HG03432 (cell line): ENCODE data around the gene PEX10.

Experiments used
- ATAC-seq: cut with Tn5 transposase; IDR thresholded peaks from one replicate; pipeline ENCODE4 v1.9.1; 2021; ENCODE audit warnings: mild to moderate bottlenecking, moderate library complexity; ENCODE audit not compliant: unreplicated experiment

Gene PEX10

GRCh38 chr1:2405588-2406295 lies 6.6 kb downstream of the PEX10 start:
- no peak for ATAC-seq

GRCh38 chr1:2404890-2405511 lies 7.4 kb downstream of the PEX10 start:
- ATAC-seq: no peak

DNA sequence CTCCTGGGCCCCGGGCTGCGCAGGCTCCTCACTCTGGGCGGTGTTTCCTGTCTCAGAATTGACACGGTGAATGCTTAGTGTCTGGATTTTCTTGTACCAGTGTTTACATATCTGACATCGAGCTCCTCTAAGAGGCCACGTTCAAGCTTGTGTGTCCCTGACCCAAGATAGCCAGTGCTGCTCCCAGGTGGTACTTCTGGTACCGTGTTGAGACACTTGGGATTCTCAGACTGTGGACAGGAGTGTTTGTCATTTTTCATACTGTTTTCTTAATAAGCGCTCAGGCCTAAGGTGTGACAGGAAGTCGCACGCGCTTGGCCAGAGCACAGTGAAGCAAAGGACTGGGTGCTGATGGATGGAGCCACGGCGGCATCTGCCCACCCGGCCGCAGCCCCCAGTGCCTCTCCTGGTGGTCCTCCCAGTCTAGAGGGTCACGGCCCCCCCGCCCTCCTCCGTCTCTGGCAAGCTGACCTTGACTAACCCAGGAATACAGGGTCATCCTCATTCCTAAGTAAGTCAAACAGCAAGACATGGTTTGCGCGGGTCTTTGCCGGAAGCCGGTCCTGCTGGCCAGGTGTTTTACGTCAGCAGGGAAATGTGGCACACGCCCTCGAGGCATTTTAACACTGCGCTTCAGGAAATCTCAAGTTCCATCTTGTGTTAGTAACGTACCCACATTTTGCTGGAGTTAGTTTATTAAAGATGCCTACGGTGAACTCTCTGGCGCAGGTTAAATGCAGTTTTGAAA lies 8.0 kb downstream of the PEX10 start:
- ATAC-seq: no peak

GRCh38 chr1:2403273-2403672 lies 9.1 kb downstream of the PEX10 start:
- ATAC-seq: no peak

- no peak for ATAC-seq
Observed at GRCh38 chr1:2402420-2402819, 9.9 kb downstream of the PEX10 start.

GRCh38 chr1:2400950-2401649 lies 11.3 kb downstream of the PEX10 start:
- ATAC-seq: no peak

- ATAC-seq: no peak
Observed at GRCh38 chr1:2400576-2400909, 11.8 kb downstream of the PEX10 start.

DNA sequence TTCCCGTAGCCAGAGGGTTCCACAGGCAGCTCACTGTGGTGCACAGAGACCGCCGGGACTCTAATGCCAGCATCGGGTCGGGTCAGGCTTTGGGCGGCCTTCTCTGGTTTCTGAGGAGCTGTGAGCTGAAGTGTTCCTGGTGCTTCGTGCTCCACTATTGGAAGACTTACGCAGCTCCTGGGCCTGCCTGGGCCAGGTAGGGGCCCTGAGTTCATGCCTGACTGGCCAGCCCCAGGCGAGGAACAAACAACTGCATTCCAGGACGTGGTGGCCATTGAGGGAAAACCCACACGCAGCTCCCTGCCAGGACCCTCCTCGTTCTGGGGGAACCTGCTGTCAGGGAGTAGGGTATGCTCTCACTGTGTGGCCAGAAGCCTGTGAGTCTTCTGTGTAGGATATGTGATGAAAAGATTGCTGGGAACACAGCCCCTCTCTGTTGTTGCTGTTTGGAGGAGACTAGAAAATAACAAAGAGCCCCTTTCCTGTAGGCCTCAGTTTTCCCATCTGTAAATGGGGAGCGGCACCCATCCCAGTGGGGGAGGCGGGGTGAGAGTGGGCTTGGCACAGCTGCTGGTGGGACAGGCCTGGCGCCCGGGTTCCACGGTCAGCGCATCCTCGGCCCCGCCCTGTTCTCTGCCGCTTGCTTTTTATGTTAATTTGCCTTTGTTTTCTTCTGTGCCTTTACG lies 12.3 kb downstream of the PEX10 start:
- ATAC-seq: no peak

DNA sequence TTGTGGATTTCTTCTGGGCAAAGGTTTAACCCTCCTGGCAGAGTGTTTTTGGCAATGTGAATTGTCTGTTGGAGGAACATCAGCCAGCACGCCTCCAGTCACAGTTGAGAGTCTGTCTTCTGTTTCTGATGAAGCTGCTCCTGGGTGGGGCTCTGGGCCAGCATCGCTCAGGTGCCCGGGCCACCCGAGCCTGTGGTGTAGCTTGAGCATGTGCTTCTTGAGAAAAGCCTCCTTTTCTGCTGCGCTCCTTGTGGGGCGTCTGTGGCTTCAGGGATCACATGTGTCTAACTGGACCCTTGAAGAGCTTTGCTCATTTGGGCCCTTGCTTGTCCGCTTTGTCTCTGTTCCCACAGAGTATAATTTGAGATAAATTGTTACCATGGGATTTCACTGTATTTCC lies 13.5 kb downstream of the PEX10 start:
- ATAC-seq: no peak

DNA sequence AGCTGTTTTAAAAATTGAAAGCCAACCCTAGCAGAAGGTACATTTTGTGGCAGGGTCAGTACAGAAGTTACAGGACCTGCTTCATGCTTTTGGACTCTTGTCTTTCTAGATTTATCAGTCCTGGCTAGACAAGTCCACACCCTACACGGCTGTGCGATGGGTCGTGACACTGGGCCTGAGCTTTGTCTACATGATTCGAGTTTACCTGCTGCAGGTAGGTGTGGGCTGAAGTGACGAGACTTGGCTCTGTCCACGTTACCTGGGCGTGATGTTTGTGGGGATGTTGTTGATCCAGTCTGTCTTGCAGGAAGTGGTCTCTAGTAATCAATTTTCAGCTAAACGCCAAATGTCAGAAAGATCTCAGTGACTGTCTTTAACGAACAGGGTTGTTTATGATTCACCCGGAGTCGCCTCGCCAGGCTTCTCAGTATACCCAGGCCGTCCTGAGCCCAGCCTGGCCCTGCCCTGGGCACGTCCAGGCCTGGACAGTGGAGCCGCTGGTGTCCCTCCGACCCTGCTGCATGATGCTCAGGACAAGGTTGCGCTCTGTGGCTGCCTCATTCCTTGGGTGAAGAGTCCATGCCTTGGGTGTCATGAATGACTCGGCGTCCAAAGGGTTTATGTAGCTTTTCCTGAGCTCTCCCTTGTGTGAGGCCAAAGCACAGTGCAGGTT lies 15.2 kb downstream of the PEX10 start:
- no peak for ATAC-seq

DNA sequence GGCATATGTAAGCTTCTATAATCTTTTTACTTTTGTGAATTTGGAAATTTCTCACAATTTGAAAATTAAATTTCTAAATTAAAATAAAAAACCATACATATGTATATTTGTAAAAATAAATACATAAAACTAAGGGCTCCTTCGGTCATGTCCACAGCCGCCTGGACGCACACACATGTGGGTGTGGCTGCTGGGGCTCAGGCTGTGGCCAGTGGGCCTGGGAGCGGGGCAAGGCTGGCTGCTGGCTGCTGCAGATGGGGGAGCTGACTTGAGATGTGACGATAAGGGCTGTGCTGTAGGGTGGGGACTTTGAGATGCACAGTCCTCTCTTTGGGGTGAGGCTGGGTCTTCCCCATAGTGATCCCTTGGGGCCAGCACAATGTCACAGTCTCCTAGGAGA lies 15.9 kb downstream of the PEX10 start:
- no peak for ATAC-seq

DNA sequence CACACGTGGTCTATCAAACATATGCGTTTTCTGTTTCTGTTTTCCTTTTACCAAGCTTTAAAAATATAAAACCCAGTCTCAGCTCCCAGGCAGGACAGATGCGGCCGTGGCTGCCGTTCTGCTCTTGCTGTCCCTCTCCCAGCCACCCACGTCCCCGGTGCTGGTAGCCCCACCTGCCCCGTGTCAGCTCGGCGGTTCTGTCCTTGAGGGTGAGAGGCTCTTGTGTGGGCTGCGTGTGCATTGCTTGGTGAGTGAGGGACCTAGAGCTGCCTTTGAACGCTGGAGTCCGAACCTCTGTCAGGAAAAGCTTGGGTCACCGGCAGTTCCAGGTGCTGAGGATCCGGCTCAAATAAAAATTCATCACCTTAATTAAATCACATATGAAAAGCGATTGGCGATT lies 16.3 kb downstream of the PEX10 start:
- ATAC-seq: no peak

DNA sequence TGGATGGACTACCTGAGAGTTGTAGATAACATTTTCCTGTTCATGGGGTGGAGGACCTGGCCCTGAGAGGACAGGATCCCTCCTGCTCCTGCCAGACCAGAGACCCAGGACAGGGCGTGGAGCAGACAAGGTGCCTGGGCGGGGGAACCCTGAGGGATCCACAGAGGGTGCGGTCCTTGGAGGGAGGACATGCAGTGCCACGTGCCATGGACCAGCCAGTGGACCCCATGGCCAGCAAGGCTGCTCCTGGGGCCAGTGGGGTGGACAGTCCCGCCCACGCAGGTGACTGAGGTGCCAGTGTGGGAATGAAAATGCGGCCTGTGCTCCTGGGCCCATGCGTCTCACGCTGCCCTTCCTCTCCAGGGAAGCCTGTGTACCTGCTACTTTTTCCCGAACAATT lies 17.1 kb downstream of the PEX10 start:
- ATAC-seq: no peak

- no peak for ATAC-seq
Observed at GRCh38 chr1:2394761-2395160, 17.6 kb downstream of the PEX10 start.

GRCh38 chr1:2394220-2394619 lies 18.1 kb downstream of the PEX10 start:
- no peak for ATAC-seq

- no peak for ATAC-seq
Observed at GRCh38 chr1:2393471-2393877, 18.9 kb downstream of the PEX10 start.

DNA sequence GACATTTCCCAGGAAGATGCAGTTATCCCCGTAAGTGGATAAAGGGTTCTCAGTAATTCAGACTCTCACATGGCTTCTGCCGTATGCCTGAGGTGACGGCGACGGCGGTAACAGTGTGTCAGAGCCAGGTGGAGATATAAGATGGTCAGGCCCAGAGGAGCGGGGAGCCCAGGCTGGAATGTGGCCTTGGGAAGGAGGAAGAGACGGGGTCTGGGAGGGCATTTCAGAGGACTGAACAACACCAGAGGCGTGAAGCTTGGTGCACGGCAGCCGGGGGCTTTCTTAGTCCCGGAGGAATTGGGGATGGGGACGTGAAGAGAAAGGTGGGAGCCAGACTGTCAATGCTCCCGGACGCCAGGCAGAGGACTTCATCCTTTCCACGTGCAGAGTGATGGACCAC lies 19.7 kb downstream of the PEX10 start:
- no peak for ATAC-seq

- no peak for ATAC-seq
Observed at GRCh38 chr1:2391931-2392509, 20.3 kb downstream of the PEX10 start.

DNA sequence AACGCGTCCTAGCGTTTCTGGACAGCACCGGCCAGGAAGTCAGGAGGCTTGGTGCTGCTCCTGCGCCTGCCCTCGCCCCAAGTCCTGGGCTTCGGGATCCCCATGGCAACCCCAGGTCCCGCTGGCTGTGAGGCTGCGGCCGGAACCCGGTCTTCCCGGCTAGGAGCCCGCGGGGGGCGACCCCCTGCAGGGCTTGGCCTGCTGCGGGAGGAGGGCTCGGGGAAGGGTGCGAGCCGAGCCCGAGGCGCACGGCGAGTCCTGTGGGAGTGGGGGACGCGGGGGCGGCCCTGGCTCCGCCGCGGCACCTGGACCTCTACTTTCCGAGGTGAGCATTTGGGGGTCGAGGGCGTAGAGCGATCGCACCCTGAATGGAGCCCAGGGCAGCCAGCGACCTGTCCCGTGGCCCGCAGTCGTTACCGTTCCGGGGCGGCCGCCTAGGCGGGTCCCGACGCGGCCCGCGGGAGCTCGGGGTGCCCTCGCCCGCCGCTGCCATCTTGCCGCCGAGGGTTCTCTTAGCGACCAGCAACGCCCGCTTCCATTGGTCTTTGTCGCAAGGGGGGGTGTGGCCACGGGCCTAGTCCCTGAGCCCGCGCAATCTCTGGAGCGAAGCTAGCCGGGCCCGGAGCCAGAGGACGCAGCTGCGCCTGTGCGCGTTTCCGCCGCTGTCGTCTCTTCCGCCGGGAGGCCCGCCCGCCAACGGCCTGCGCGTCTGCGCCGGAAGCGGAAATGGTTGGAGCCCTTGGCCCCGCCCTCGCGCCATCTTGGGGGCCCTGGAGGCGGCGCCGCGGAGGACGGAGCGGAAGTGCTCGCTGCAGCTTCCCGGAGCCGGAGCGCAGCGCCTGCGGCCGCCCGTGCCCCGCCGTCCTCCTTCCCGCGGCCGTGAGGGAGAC lies 21.1 kb downstream of the PEX10 start, which contains the start of the genes MORN1 and RER1:
MORN1 (minus strand) TSS at position 514 of the 890 bp plus-strand sequence; CDS start at position 493, 21 bp downstream.
RER1 (plus strand) TSS at position 801 of the 890 bp plus-strand sequence. CDS start 3,950 bp downstream, outside the sequence.
- ATAC-seq: peak; percentile 91
